Stimulated activated CD8-positive, alpha-beta memory T cell treated with anti-CD3 and anti-CD28 coated beads, Interleukin-7, amount 100 ng/mL, for 1 hour (primary cell): ENCODE results near the gene RIOK2.

ENCODE experiments used
- DNase-seq, 2 donors: peaks; one replicate each; pipeline ENCODE4 v3.0.0-alpha.2; 2020; ENCODE audit warnings: low read depth in 2 of 2

RIOK2 gene

GRCh38 chr5:97125125-97125683 is 57.8 kb downstream of the RIOK2 start:
- no peak for DNase-seq

GRCh38 chr5:97124335-97124734 is 58.7 kb downstream of the RIOK2 start:
- DNase-seq, result no peak

GRCh38 chr5:97121848-97122247 is 61.2 kb downstream of the RIOK2 start:
- no peak for DNase-seq

GRCh38 chr5:97120195-97120594 is 62.9 kb downstream of the RIOK2 start:
- DNase-seq, result no peak

GRCh38 chr5:97119007-97119390 is 64.0 kb downstream of the RIOK2 start:
- DNase-seq, result no peak

GRCh38 chr5:97118261-97119006 is 64.6 kb downstream of the RIOK2 start:
- no peak for DNase-seq

GRCh38 chr5:97115932-97116331 is 67.1 kb downstream of the RIOK2 start:
- no peak for DNase-seq

- no peak for DNase-seq
These were observed 70.8 kb downstream of the RIOK2 start for GRCh38 chr5:97112230-97112629.

GRCh38 chr5:97111616-97112015 is 71.4 kb downstream of the RIOK2 start:
- DNase-seq, result no peak

GRCh38 chr5:97111004-97111403 is 72.0 kb downstream of the RIOK2 start:
- DNase-seq, result no peak
